PC-3 (cell line): ENCODE measurements around the gene NLRX1. TPM values are rescaled to one million over a fixed set of nuclear protein-coding genes. Genes with fewer than 3 reads are reported as not detected.
A peak's percentile ranks its signal among the peaks of the same experiment; 100 is the strongest.
"Not testable (repeated sequence)": the region's sequence is repeated elsewhere in the genome, so short reads cannot be mapped to it uniquely, and the experiment has no call there.

Experiments used
- ATAC-seq: fragments of 200-7000 bp; cut with Tn5 transposase; 2 replicates; pipeline ENCODE4 v1.9.1; 2020; ENCODE audit warnings: mild to moderate bottlenecking, moderate library complexity
- BruUV-seq: library from RNA; stranded (reverse); fragments of 400-500 nt; replicated peaks from 2 replicates; lab custom pipeline; 2021; lab: Mats Ljungman, UMichigan
- CTCF ChIA-PET: fragments of 300-600 bp; sonication (Branson Sonifier 250); formaldehyde crosslinking; loops from one replicate; lab custom pipeline; 2022; ENCODE audit warnings: antibody characterized with exemption; lab: Charles Lee
- POLR2A ChIA-PET: fragments of 300-600 bp; sonication (Branson Sonifier 250); formaldehyde crosslinking; loops from one replicate; lab custom pipeline; 2022; ENCODE audit warnings: antibody characterized with exemption; ENCODE audit not compliant: unreplicated experiment; lab: Charles Lee
- DNase-seq: peaks from one replicate; pipeline ENCODE4 v3.0.0-alpha.2; 2015
- H2AFZ ChIP-seq: fragments of 300-600 bp; sonication (generic); 2 replicates; pipeline ENCODE4 v1.6.0; 2016; ENCODE audit warnings: antibody characterized with exemption, low read length
- H3F3A ChIP-seq: fragments of 300-600 bp; sonication (generic); one replicate; pipeline ENCODE4 v1.6.0; 2017; ENCODE audit warnings: antibody characterized with exemption, low read length, control low read depth, mild to moderate bottlenecking; ENCODE audit not compliant: unreplicated experiment
- H3K27ac ChIP-seq: fragments of 300-600 bp; sonication (generic); 2 replicates; pipeline ENCODE4 v1.5.1; 2016; ENCODE audit warnings: mild to moderate bottlenecking, low read length
- H3K27me3 ChIP-seq: fragments of 300-600 bp; sonication (generic); 2 replicates; pipeline ENCODE4 v1.6.1; 2016; ENCODE audit warnings: low read length, mixed read lengths
- H3K36me3 ChIP-seq: fragments of 300-600 bp; sonication (generic); 2 replicates; pipeline ENCODE4 v1.6.1; 2016; ENCODE audit warnings: low read depth, mixed run types, low read length, mixed read lengths
- H3K4me1 ChIP-seq: fragments of 300-600 bp; sonication (generic); 2 replicates; pipeline ENCODE4 v1.5.1; 2016; ENCODE audit warnings: low read length; ENCODE audit not compliant: insufficient read depth
- H3K4me2 ChIP-seq: fragments of 300-600 bp; sonication (generic); 2 replicates; pipeline ENCODE4 v1.6.0; 2016; ENCODE audit warnings: low read length
- H3K4me3 ChIP-seq: fragments of 300-600 bp; sonication (generic); 2 replicates; pipeline ENCODE4 v1.5.1; 2016; ENCODE audit warnings: mild to moderate bottlenecking, low read length, mixed read lengths
- H3K79me2 ChIP-seq: fragments of 300-600 bp; sonication (generic); 2 replicates; pipeline ENCODE4 v1.6.1; 2017; ENCODE audit warnings: low read length, mixed read lengths
- H3K9ac ChIP-seq: fragments of 300-600 bp; sonication (generic); 2 replicates; pipeline ENCODE4 v1.6.0; 2016; ENCODE audit warnings: mild to moderate bottlenecking, low read length
- H3K9me2 ChIP-seq: fragments of 300-600 bp; sonication (generic); replicated peaks from 2 replicates; pipeline ENCODE4 v1.6.1; 2016; ENCODE audit warnings: mixed run types, low read length, mixed read lengths
- H3K9me3 ChIP-seq: fragments of 300-600 bp; sonication (generic); 2 replicates; pipeline ENCODE4 v1.6.1; 2016; ENCODE audit warnings: low read length, mixed read lengths
- H4K20me1 ChIP-seq: fragments of 300-600 bp; sonication (generic); 2 replicates; pipeline ENCODE4 v1.6.1; 2016; ENCODE audit warnings: low read length, mixed read lengths
- EZH2 ChIP-seq: fragments of 300-600 bp; sonication (generic); IDR thresholded peaks from one replicate; pipeline ENCODE4 v1.6.1; 2017; ENCODE audit warnings: antibody characterized with exemption, mild to moderate bottlenecking, low read length; ENCODE audit not compliant: unreplicated experiment
- EZH2phosphoT487 ChIP-seq: fragments of 300-600 bp; sonication (generic); IDR thresholded peaks from 2 replicates; pipeline ENCODE4 v1.6.1; 2018; ENCODE audit warnings: mild to moderate bottlenecking, antibody characterized with exemption, low read length, borderline replicate concordance
- intact Hi-C: fragments of 100-400 bp; cut with micrococcal nuclease; formaldehyde crosslinking; loops from 2 replicates; pipeline ENCODE4 v1.9.0; 2023
- total RNA-seq: library from RNA; depleted of rRNA; stranded (reverse); fragments of >200 nt; gene quantifications from 2 replicates; pipeline ENCODE4 v1.2.3, GENCODE V29; 2014
- TF ChIP-seq, protein P1 (sequence below): fragments of 300-600 bp; sonication (generic); conservative IDR thresholded peaks from 2 replicates; pipeline ENCODE4 v1.5.1; 2017; ENCODE audit warnings: antibody characterized with exemption, low read depth, mild to moderate bottlenecking, low read length

NLRX1 gene
- total RNA-seq, 1 experiment from 2014 or later: 17.2 TPM

DNA sequence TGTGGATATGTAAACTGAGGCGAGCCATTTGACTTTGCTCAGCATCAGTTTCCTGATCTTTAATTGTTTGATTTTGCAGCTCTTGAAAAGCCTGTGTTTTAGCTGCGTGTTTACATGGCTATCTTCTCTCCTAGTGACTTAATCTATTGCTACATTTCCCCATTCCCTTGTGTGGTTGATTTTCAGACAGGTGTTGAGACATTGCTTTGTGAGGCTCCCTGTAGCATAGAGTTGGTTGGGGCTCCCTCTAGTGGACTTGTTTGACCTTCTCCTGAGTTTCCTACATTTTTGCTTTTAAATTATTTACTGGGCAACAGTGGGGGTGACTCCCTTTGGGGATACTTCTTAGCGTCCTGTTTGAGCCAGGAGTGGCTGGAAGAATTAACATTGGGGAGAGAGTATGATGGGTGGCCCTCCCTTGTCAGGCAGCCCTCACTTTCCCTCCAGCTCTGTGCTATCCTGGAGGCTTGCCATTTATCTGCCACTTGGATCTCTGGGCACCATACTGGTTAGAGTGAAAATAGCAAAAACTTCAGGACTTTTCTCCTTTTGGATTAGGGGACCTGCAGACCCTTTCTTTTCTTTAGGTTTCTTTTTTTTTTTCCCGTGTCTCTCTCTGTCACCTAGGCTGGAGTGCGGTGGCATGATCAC is 28.4 kb downstream of the NLRX1 start:
- POLR2A ChIA-PET: interaction anchor here (0.6 kb wide), 1 partner anchor 28 kb away, joined by 3 read pairs; no protein-coding TSS in a partner anchor
- Histone ChIP-seq H3K9ac (no peak overlapping the region), H3K9me3 (no peaks in the 10 kb centered on the region), H3K9me2 (no peaks in the 10 kb centered on the region), H3K27ac (no peak overlapping the region), H3K4me3 (no peak overlapping the region), H2AFZ (peak overlapping the region; percentile 8; the same call in 1 of the 2 replicates), H3K4me1 (peaks cover 4% of the 10 kb centered on the region; the same call in 1 of the 2 replicates), H3K27me3 (no peaks in the 10 kb centered on the region), H3F3A (no peaks in the 10 kb centered on the region), H4K20me1 (no peaks in the 10 kb centered on the region), H3K36me3 (no peaks in the 10 kb centered on the region), H3K79me2 (no peaks in the 10 kb centered on the region), H3K4me2 (no peak overlapping the region)
- intact Hi-C loops: loop anchor here (1.0 to 2.0 kb wide), 5 partner anchors 29 to 102 kb away; partner anchors contain the start of gene NLRX1
- no TSS peak for BruUV-seq
- TF ChIP-seq EZH2: no peak
- TF ChIP-seq, protein P1, sequence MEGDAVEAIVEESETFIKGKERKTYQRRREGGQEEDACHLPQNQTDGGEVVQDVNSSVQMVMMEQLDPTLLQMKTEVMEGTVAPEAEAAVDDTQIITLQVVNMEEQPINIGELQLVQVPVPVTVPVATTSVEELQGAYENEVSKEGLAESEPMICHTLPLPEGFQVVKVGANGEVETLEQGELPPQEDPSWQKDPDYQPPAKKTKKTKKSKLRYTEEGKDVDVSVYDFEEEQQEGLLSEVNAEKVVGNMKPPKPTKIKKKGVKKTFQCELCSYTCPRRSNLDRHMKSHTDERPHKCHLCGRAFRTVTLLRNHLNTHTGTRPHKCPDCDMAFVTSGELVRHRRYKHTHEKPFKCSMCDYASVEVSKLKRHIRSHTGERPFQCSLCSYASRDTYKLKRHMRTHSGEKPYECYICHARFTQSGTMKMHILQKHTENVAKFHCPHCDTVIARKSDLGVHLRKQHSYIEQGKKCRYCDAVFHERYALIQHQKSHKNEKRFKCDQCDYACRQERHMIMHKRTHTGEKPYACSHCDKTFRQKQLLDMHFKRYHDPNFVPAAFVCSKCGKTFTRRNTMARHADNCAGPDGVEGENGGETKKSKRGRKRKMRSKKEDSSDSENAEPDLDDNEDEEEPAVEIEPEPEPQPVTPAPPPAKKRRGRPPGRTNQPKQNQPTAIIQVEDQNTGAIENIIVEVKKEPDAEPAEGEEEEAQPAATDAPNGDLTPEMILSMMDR: peak; percentile 95
- DNase-seq (peak; percentile 94), ATAC-seq (peak; percentile 87)
- CTCF ChIA-PET: interaction anchor here (0.6 to 1.0 kb wide), 6 partner anchors 34 to 967 kb away, joined by 3 to 9 read pairs (median 4); a partner anchor contains a TSS

DNA sequence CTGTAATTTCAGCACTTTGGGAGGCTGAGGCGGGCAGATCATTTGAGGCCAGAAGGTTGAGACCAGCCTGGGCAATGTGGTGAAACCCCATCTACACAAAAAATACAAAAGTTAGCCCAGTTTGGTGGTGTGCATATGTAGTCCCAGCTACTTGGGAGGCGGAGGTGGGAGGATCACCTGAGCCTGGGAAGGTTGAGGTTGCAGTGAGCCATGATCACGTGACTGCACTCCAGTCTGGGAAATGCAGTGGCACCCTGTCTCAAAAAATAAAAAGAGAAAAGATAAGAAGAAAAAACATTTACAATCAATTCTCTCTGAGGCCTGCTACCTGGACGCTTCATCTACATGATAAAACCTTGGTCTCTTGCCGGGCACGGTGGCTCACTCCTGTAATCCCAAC is 30.4 kb downstream of the NLRX1 start:
- Histone ChIP-seq H3K27ac (no peak overlapping the region), H3K9me2 (no peaks in the 10 kb centered on the region), H3K9ac (no peak overlapping the region), H3K4me2 (no peak overlapping the region), H3K36me3 (no peaks in the 10 kb centered on the region), H3K4me3 (no peak overlapping the region), H3K4me1 (no peaks in the 10 kb centered on the region), H3K79me2 (no peaks in the 10 kb centered on the region), H4K20me1 (no peaks in the 10 kb centered on the region), H2AFZ (no peak overlapping the region), H3F3A (no peaks in the 10 kb centered on the region), H3K9me3 (no peaks in the 10 kb centered on the region), H3K27me3 (no peaks in the 10 kb centered on the region)
- no TSS peak for BruUV-seq
- intact Hi-C loops: no loop called here
- CTCF ChIA-PET: interaction anchor here (0.8 kb wide), 1 partner anchor 198 kb away, joined by 9 read pairs; no protein-coding TSS in a partner anchor
- ATAC-seq (no peak), DNase-seq (no peak)
- POLR2A ChIA-PET: no interaction called here
- no peak for TF ChIP-seq EZH2
- TF ChIP-seq EZH2phosphoT487: no peak
- TF ChIP-seq, protein P1: no peak

DNA sequence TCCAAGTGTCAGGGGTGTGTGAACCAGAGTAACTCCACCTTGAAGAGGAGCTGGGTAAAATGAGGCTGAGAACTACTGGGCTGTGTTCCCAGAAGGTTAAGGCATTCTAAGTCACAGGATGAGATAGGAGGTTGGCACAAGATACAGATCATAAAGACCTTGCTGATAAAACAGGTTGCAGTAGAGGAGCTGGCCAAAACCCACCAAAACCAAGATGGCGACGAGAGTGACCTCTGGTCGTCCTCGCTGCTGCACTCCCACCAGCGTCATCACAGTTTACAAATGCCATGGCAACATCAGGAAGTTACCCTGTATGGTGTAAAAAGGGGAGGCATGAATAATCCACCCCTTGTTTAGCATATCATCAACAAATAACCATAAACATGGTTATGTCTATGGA is 32.7 kb downstream of the NLRX1 start:
- H3K4me2 ChIP-seq, CTCF ChIA-PET, H3K9me2 ChIP-seq, ATAC-seq, POLR2A ChIA-PET, H3K79me2 ChIP-seq, H3K36me3 ChIP-seq, H3K9me3 ChIP-seq, H3K27me3 ChIP-seq, H3K4me3 ChIP-seq, H3K27ac ChIP-seq, intact Hi-C loops, H3F3A ChIP-seq, DNase-seq, BruUV-seq, H4K20me1 ChIP-seq, H3K9ac ChIP-seq, H2AFZ ChIP-seq, H3K4me1 ChIP-seq: not testable (repeated sequence)
